GM21360 (cell line): ENCODE measurements around the gene DCAF10.
A peak's percentile ranks its signal among the peaks of the same experiment; 100 is the strongest.
"Not testable (repeated sequence)": the region's sequence is repeated elsewhere in the genome, so short reads cannot be mapped to it uniquely, and the experiment has no call there.

Experiments
- ATAC-seq: cut with Tn5 transposase; IDR thresholded peaks from one replicate; pipeline ENCODE4 v1.9.1; 2021; ENCODE audit warnings: mild to moderate bottlenecking, moderate library complexity; ENCODE audit not compliant: unreplicated experiment

The DCAF10 gene

GRCh38 chr9:37906312-37907239, 106.0 kb downstream of the DCAF10 start:
- ATAC-seq, result no peak

GRCh38 chr9:37908283-37908682, 107.7 kb downstream of the DCAF10 start:
- ATAC-seq, result no peak

- ATAC-seq, result no peak
These were observed 108.1 kb downstream of the DCAF10 start for GRCh38 chr9:37908698-37909186.

- ATAC-seq, result no peak
These were observed 108.7 kb downstream of the DCAF10 start for GRCh38 chr9:37909326-37909725.

- ATAC-seq, result not testable (repeated sequence)
These were observed 109.2 kb downstream of the DCAF10 start for GRCh38 chr9:37909836-37910235.

GRCh38 chr9:37910271-37910670, 109.7 kb downstream of the DCAF10 start:
- ATAC-seq, result no peak

GRCh38 chr9:37911271-37911681, 110.7 kb downstream of the DCAF10 start:
- no peak for ATAC-seq

- peak; percentile 80 for ATAC-seq
These were observed 113.0 kb downstream of the DCAF10 start for GRCh38 chr9:37913480-37914153.

GRCh38 chr9:37914154-37914551, 113.6 kb downstream of the DCAF10 start:
- no peak for ATAC-seq

GRCh38 chr9:37914701-37915358, 114.2 kb downstream of the DCAF10 start:
- no peak for ATAC-seq

GRCh38 chr9:37915911-37916470, 115.4 kb downstream of the DCAF10 start:
- no peak for ATAC-seq

- no peak for ATAC-seq
These were observed 116.1 kb downstream of the DCAF10 start for GRCh38 chr9:37916471-37917312.
